ENCODE measurements around the gene POLA2.

Gene POLA2

GRCh38 chr11:65334696-65335295 lies 73.0 kb downstream of the POLA2 start:
- no peak for DNase-seq (ENCODE audit: low spot score)

GRCh38 chr11:65338676-65339075 lies 76.9 kb downstream of the POLA2 start:
- DNase-seq (ENCODE audit: low spot score), result no peak

- no peak for DNase-seq (ENCODE audit: low spot score)
Observed at GRCh38 chr11:65340226-65340625, 78.5 kb downstream of the POLA2 start.

- no peak for DNase-seq (ENCODE audit: low spot score)
Observed at GRCh38 chr11:65341856-65342255, 80.1 kb downstream of the POLA2 start.
